Endothelial cell of umbilical vein (primary cell): ENCODE measurements around the gene VRK1. TPM values are rescaled to one million over a fixed set of nuclear protein-coding genes. Genes with fewer than 3 reads are reported as not detected.

Experiments used
- BruUV-seq: library from RNA; stranded (reverse); fragments of 400-500 nt; replicated peaks from 2 replicates; lab custom pipeline; 2021; lab: Mats Ljungman, UMichigan
- CTCF ChIA-PET: fragments of 300-600, 350-600 bp; sonication (Branson Sonifier 250); formaldehyde crosslinking; loops from one replicate; lab custom pipeline; 2021; ENCODE audit warnings: antibody characterized with exemption, inconsistent platforms; lab: Charles Lee
- POLR2A ChIA-PET: fragments of 300-600, 350-600 bp; sonication (Branson Sonifier 250); formaldehyde crosslinking; loops from one replicate; lab custom pipeline; 2021; ENCODE audit warnings: antibody characterized with exemption, inconsistent platforms; lab: Charles Lee
- DNase-seq: peaks from one replicate; pipeline ENCODE4 v3.0.0-alpha.2; 2011; ENCODE audit warnings: low read depth, low spot score
- FAIRE-seq: peaks from 2 replicates; lab custom pipeline; 2011; peaks lifted over from hg19 to GRCh38; lab: Jason Lieb, UNC
- H2AFZ ChIP-seq: 2 replicates; pipeline ENCODE4 v1.6.0; 2012; ENCODE audit warnings: low read depth, low read length, control low read depth, inconsistent platforms
- H3K27ac ChIP-seq: 2 replicates; pipeline ENCODE4 v1.5.1; 2011; ENCODE audit warnings: low read depth, mild to moderate bottlenecking, control low read depth, low read length, moderate library complexity; ENCODE audit not compliant: insufficient read depth
- H3K27me3 ChIP-seq, 2 experiments: 2 replicates each; pipeline versions ENCODE4 v1.6.0 to v1.6.1; 2011; ENCODE audit warnings: low read length in 2 of 2, mixed read lengths in 1 of 2; ENCODE audit not compliant: control insufficient read depth in 2 of 2, insufficient read depth in 2 of 2
- H3K36me3 ChIP-seq, 2 experiments: 2 replicates in 1 of 2; 3 replicates in 1 of 2; pipeline ENCODE4 v1.5.1; 2011; ENCODE audit warnings: low read length in 2 of 2, mild to moderate bottlenecking in 1 of 2, moderate library complexity in 1 of 2; ENCODE audit not compliant: control insufficient read depth in 2 of 2, insufficient read depth in 2 of 2; ENCODE audit errors: extremely low read depth in 1 of 2
- H3K4me1 ChIP-seq: 3 replicates; pipeline ENCODE4 v1.5.1; 2011; ENCODE audit warnings: mild to moderate bottlenecking, low read length; ENCODE audit not compliant: control insufficient read depth, insufficient read depth; ENCODE audit errors: extremely low read depth
- H3K4me2 ChIP-seq: 2 replicates; pipeline ENCODE4 v1.6.1; 2011; ENCODE audit warnings: low read length, control low read depth, mixed read lengths; ENCODE audit not compliant: insufficient read depth
- H3K4me3 ChIP-seq, 3 experiments: fragments of 200-600 bp in 1 of 3; sonication (generic), shearing (Covaris generic) in 1 of 3; replicated peaks in 1 of 3; 2 replicates each; pipeline ENCODE4 v1.5.1; 2011 to 2016; ENCODE audit warnings: control low read depth in 3 of 3, low read length in 3 of 3, mild to moderate bottlenecking in 2 of 3, inconsistent platforms in 1 of 3, low read depth in 1 of 3, moderate library complexity in 1 of 3; ENCODE audit not compliant: insufficient read depth in 1 of 3
- H3K79me2 ChIP-seq: 2 replicates; pipeline ENCODE4 v1.6.0; 2012; ENCODE audit warnings: low read length, inconsistent platforms; ENCODE audit not compliant: control insufficient read depth, insufficient read depth
- H3K9ac ChIP-seq: replicated peaks from 2 replicates; pipeline ENCODE3; 2011; ENCODE audit warnings: low read length, control low read depth; ENCODE audit not compliant: insufficient read depth; ENCODE audit errors: extremely low read depth
- H3K9me1 ChIP-seq: replicated peaks from 3 replicates; pipeline ENCODE4 v1.6.0; 2011; ENCODE audit warnings: mild to moderate bottlenecking, low read length; ENCODE audit not compliant: control insufficient read depth, insufficient read depth; ENCODE audit errors: extremely low read depth
- H3K9me3 ChIP-seq: replicated peaks from 2 replicates; pipeline ENCODE4 v1.5.1; 2012; ENCODE audit warnings: low read length, inconsistent platforms; ENCODE audit not compliant: control insufficient read depth, insufficient read depth
- H4K20me1 ChIP-seq: replicated peaks from 2 replicates; pipeline ENCODE3; 2011; ENCODE audit warnings: mild to moderate bottlenecking, low read length; ENCODE audit not compliant: control insufficient read depth, insufficient read depth; ENCODE audit errors: extremely low read depth
- CTCF ChIP-seq, 2 donors: IDR thresholded peaks; 1 replicate in 1 of 2; 2 replicates in 1 of 2; pipeline ENCODE4 v1.5.1; 2011; ENCODE audit warnings: low read length in 2 of 2, mild to moderate bottlenecking in 2 of 2, moderate library complexity in 2 of 2, control low read depth in 1 of 2, inconsistent platforms in 1 of 2, low read depth in 1 of 2; ENCODE audit not compliant: insufficient read depth in 1 of 2; ENCODE audit errors: extremely low read depth in 1 of 2
- EZH2 ChIP-seq: IDR thresholded peaks from 2 replicates; pipeline ENCODE4 v1.6.1; 2012; ENCODE audit warnings: borderline replicate concordance, low read depth, mild to moderate bottlenecking, moderate library complexity, low read length, inconsistent platforms; ENCODE audit not compliant: severe bottlenecking
- FOS ChIP-seq: IDR thresholded peaks from 2 replicates; pipeline ENCODE4 v1.6.1; 2011; ENCODE audit warnings: mild to moderate bottlenecking, low read length, moderate library complexity, borderline replicate concordance; ENCODE audit not compliant: insufficient read depth
- GATA2 ChIP-seq: IDR thresholded peaks from 2 replicates; pipeline ENCODE4 v1.7.0; 2011; ENCODE audit warnings: low read depth, mild to moderate bottlenecking, moderate library complexity, mixed read lengths, low read length; ENCODE audit not compliant: insufficient read length, insufficient read depth
- JUN ChIP-seq: IDR thresholded peaks from 2 replicates; pipeline ENCODE4 v1.6.1; 2011; ENCODE audit warnings: borderline replicate concordance, low read depth; ENCODE audit not compliant: insufficient read length, insufficient read depth
- MAX ChIP-seq: IDR thresholded peaks from 2 replicates; pipeline ENCODE4 v1.6.1; 2011; ENCODE audit not compliant: insufficient read depth, insufficient read length
- MYC ChIP-seq: IDR thresholded peaks from one replicate; pipeline ENCODE4 v1.6.1; 2011; ENCODE audit warnings: mild to moderate bottlenecking, low read depth, low read length
- POLR2A ChIP-seq: IDR thresholded peaks from 2 replicates; pipeline ENCODE4 v1.6.1; 2012; ENCODE audit warnings: low read depth, mild to moderate bottlenecking, control low read depth, low read length
- POLR2AphosphoS5 ChIP-seq: IDR thresholded peaks from 2 replicates; pipeline ENCODE4 v1.6.1; 2012; ENCODE audit warnings: low read depth, mild to moderate bottlenecking, control low read depth, low read length, moderate library complexity; ENCODE audit not compliant: insufficient read depth
- dilution Hi-C: fragments of 300-500 bp; cut with MboI; formaldehyde crosslinking; loops from one replicate; pipeline ENCODE4 v1.15.0; 2019; ENCODE audit warnings: low sequenced_read_pairs; ENCODE audit not compliant: extremely low pct_ligation_motif_present
- intact Hi-C: fragments of 100-400 bp; cut with micrococcal nuclease; formaldehyde crosslinking; loops from one replicate; pipeline ENCODE4 v1.10.0; 2022
- polyA plus RNA-seq, 4 experiments: library from polyadenylated mRNA; depleted of rRNA in 3 of 4; stranded (reverse) in 3 of 4; unstranded in 1 of 4; fragments of >200 nt; gene quantifications; 2 replicates each; pipeline versions ENCODE4 v1.2.1 to v1.2.3, GENCODE V29; 2011 to 2012; ENCODE audit warnings: missing spikeins in 1 of 4
- total RNA-seq: library from RNA; stranded (reverse); gene quantifications from 2 replicates; pipeline ENCODE4 v1.2.3, GENCODE V29; 2021

VRK1 gene
- total and polyA plus RNA-seq, 2 donors (not counting 3 experiments of a cell fraction or from before 2014, with no cell fraction given) = 7.1 to 31.7 TPM

- intact Hi-C loops (no loop called here), dilution Hi-C loops (no loop called here)
- POLR2A ChIA-PET = no interaction called here
- FAIRE-seq (no peak), DNase-seq (no peak)
- Histone ChIP-seq H3K79me2 (no peaks in the 10 kb centered on the region), H3K27me3 (no peaks in the 10 kb centered on the region), H3K9ac (no peak overlapping the region), H2AFZ (no peak overlapping the region), H3K9me1 (no peaks in the 10 kb centered on the region), H3K4me2 (no peak overlapping the region), H3K4me3 (no peak overlapping the region), H3K27ac (no peak overlapping the region), H3K4me1 (no peaks in the 10 kb centered on the region), H3K36me3 (no peaks in the 10 kb centered on the region), H3K9me3 (no peaks in the 10 kb centered on the region), H4K20me1 (no peaks in the 10 kb centered on the region)
- TF ChIP-seq JUN (no peak), EZH2 (no peak), MYC (no peak), GATA2 (no peak), MAX (no peak), FOS (no peak), POLR2AphosphoS5 (no peak), POLR2A (no peak), CTCF (IDR thresholded peaks at IDR 0.05; ENCODE audit: extremely low read depth in 1 of 2, insufficient read depth in 1 of 2, low read depth in 1 of 2, low read length in 2 of 2) (no peak)
- no TSS peak for BruUV-seq
- CTCF ChIA-PET = interaction anchor here (1.4 to 1.8 kb wide), 2 partner anchors 36 to 40 kb away, joined by 3 to 6 read pairs; no protein-coding TSS in a partner anchor
Measured at GRCh38 chr14:96888593-96888992, 91.4 kb downstream of the VRK1 start.
